Measurements from ENCODE around the gene ACAT1.

DNA sequence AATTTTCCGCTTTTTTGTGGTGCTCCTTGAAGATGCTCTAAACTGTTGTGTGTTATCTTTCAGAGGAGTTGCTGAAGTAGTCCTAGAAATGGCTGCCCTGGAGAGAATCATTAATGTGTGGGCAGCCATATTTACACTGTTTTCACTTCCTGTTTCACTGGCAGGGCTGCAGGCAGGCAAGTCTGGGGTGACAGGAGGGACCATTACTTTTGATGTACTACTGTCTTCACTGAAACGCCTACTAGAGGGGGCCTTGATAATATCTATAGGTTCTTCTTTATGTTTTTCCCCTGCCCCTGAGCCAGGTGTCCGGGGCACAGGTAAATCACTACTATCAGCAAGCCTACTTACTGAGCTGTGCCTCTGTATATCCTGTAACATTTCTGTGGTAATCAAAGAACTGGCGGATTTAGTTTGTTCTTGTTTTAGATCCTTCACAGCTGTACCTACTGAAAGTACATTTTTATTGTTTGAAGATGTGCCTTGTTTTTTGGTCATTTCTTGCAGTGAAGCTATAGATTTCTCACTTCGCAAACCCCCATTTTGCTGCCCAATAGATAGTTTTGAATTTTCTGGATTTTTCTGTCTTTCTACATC, 39.7 kb downstream of the ACAT1 start:
- TF ChIP-seq ZNF274 (IDR thresholded peaks at IDR 0.05; ENCODE audit: low read length) (no peak), ZNF274 (tag by site-specific recombination; IDR thresholded peaks at IDR 0.05; ENCODE audit: borderline replicate concordance) (no peak), INSM2 (tag by site-specific recombination; IDR thresholded peaks at IDR 0.05) (no peak), ZNF335 (tag by site-specific recombination; conservative IDR thresholded peaks at IDR 0.05) (no peak), ZNF510 (tag by site-specific recombination; IDR thresholded peaks at IDR 0.05; ENCODE audit: insufficient replicate concordance) (no peak), MEIS1 (CRISPR knock-in tag; IDR thresholded peaks at IDR 0.05; ENCODE audit: borderline replicate concordance) (no peak)
- TF ChIP-seq, protein P1, sequence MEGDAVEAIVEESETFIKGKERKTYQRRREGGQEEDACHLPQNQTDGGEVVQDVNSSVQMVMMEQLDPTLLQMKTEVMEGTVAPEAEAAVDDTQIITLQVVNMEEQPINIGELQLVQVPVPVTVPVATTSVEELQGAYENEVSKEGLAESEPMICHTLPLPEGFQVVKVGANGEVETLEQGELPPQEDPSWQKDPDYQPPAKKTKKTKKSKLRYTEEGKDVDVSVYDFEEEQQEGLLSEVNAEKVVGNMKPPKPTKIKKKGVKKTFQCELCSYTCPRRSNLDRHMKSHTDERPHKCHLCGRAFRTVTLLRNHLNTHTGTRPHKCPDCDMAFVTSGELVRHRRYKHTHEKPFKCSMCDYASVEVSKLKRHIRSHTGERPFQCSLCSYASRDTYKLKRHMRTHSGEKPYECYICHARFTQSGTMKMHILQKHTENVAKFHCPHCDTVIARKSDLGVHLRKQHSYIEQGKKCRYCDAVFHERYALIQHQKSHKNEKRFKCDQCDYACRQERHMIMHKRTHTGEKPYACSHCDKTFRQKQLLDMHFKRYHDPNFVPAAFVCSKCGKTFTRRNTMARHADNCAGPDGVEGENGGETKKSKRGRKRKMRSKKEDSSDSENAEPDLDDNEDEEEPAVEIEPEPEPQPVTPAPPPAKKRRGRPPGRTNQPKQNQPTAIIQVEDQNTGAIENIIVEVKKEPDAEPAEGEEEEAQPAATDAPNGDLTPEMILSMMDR (tag by site-specific recombination; IDR thresholded peaks at IDR 0.05), result no peak

Measured in HEK293 (cell line).